ENCODE results near the gene BRME1.

Gene BRME1

DNA sequence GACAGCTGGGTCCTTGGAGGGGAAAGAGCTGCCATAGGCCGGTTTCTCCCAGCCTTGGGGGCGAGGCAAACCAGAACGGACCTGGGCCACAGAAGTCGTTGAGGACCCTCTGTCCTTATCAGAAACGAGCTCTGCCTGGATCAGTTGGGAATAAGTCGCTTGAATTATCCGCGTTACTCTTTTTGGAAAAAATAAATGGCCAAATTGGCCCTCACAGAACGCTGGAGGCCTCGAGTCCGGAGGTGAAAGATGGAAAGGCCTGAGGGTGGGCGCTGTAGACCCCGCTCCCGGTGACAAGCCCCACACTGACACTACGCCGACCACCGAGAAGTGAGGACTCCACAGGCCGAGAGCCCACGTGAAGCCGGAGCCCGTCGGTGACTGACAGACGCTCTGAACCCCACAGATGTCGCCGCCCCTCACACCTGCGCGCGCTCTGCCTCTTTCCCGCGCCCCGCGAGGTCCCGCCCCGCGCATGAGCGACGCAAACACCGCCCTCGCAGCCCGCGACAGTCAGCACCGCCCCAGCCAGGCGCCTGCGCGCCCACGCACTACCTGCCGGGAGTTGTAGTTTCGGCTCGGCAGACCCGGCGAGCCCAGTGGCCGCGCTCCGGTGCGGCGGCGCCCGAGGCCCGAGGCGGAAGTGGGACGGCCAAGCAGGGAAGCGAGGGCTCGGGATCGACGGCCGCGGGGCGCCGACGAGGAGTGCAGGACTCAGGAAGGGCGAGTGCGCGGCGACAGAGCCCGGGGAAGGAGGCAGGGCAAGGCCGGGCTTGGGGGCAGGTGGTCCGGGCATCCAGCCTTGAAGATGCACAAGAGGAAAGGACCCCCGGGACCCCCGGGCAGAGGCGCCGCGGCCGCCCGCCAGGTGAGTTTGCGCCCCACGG, at the start of gene BRME1, which contains the start of gene CC2D1A (continued):
- TF ChIP-seq, protein P1, sequence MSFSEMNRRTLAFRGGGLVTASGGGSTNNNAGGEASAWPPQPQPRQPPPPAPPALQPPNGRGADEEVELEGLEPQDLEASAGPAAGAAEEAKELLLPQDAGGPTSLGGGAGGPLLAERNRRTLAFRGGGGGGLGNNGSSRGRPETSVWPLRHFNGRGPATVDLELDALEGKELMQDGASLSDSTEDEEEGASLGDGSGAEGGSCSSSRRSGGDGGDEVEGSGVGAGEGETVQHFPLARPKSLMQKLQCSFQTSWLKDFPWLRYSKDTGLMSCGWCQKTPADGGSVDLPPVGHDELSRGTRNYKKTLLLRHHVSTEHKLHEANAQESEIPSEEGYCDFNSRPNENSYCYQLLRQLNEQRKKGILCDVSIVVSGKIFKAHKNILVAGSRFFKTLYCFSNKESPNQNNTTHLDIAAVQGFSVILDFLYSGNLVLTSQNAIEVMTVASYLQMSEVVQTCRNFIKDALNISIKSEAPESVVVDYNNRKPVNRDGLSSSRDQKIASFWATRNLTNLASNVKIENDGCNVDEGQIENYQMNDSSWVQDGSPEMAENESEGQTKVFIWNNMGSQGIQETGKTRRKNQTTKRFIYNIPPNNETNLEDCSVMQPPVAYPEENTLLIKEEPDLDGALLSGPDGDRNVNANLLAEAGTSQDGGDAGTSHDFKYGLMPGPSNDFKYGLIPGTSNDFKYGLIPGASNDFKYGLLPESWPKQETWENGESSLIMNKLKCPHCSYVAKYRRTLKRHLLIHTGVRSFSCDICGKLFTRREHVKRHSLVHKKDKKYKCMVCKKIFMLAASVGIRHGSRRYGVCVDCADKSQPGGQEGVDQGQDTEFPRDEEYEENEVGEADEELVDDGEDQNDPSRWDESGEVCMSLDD (tag by site-specific recombination; IDR thresholded peaks at IDR 0.05) = peak; percentile 93
- TF ChIP-seq, protein P2, sequence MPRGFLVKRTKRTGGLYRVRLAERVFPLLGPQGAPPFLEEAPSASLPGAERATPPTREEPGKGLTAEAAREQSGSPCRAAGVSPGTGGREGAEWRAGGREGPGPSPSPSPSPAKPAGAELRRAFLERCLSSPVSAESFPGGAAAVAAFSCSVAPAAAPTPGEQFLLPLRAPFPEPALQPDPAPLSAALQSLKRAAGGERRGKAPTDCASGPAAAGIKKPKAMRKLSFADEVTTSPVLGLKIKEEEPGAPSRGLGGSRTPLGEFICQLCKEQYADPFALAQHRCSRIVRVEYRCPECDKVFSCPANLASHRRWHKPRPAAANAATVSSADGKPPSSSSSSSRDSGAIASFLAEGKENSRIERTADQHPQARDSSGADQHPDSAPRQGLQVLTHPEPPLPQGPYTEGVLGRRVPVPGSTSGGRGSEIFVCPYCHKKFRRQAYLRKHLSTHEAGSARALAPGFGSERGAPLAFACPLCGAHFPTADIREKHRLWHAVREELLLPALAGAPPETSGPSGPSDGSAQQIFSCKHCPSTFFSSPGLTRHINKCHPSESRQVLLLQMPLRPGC (tag by site-specific recombination; IDR thresholded peaks at IDR 0.05) = peak; percentile 41; the same call in 1 of the 2 replicates
- TF ChIP-seq, protein P3, sequence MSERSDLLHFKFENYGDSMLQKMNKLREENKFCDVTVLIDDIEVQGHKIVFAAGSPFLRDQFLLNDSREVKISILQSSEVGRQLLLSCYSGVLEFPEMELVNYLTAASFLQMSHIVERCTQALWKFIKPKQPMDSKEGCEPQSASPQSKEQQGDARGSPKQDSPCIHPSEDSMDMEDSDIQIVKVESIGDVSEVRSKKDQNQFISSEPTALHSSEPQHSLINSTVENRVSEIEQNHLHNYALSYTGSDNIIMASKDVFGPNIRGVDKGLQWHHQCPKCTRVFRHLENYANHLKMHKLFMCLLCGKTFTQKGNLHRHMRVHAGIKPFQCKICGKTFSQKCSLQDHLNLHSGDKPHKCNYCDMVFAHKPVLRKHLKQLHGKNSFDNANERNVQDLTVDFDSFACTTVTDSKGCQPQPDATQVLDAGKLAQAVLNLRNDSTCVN (tag by site-specific recombination; optimal IDR thresholded peaks at IDR 0.05) = peak; percentile 99
- TF ChIP-seq ZNF544 (tag by site-specific recombination; IDR thresholded peaks at IDR 0.05) = no peak
- no peak for TF ChIP-seq RBAK (tag by site-specific recombination; IDR thresholded peaks at IDR 0.05)
- TF ChIP-seq, protein P4, sequence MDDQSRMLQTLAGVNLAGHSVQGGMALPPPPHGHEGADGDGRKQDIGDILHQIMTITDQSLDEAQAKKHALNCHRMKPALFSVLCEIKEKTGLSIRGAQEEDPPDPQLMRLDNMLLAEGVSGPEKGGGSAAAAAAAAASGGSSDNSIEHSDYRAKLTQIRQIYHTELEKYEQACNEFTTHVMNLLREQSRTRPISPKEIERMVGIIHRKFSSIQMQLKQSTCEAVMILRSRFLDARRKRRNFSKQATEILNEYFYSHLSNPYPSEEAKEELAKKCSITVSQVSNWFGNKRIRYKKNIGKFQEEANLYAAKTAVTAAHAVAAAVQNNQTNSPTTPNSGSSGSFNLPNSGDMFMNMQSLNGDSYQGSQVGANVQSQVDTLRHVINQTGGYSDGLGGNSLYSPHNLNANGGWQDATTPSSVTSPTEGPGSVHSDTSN (CRISPR knock-in tag; IDR thresholded peaks at IDR 0.05) = peak; percentile 90
- TF ChIP-seq ZEB2 (tag by site-specific recombination; IDR thresholded peaks at IDR 0.05) = peak; percentile 76
- no peak for TF ChIP-seq ZNF132 (tag by site-specific recombination; IDR thresholded peaks at IDR 0.05; ENCODE audit: borderline replicate concordance)
- no peak for TF ChIP-seq MEIS1 (CRISPR knock-in tag; IDR thresholded peaks at IDR 0.05; ENCODE audit: borderline replicate concordance)
- TF ChIP-seq SP7 (tag by site-specific recombination; IDR thresholded peaks at IDR 0.05) = peak; percentile 67; the same call in 1 of the 2 replicates
- TF ChIP-seq ZNF121 (tag by site-specific recombination; IDR thresholded peaks at IDR 0.05) = no peak
- TF ChIP-seq, protein P5, sequence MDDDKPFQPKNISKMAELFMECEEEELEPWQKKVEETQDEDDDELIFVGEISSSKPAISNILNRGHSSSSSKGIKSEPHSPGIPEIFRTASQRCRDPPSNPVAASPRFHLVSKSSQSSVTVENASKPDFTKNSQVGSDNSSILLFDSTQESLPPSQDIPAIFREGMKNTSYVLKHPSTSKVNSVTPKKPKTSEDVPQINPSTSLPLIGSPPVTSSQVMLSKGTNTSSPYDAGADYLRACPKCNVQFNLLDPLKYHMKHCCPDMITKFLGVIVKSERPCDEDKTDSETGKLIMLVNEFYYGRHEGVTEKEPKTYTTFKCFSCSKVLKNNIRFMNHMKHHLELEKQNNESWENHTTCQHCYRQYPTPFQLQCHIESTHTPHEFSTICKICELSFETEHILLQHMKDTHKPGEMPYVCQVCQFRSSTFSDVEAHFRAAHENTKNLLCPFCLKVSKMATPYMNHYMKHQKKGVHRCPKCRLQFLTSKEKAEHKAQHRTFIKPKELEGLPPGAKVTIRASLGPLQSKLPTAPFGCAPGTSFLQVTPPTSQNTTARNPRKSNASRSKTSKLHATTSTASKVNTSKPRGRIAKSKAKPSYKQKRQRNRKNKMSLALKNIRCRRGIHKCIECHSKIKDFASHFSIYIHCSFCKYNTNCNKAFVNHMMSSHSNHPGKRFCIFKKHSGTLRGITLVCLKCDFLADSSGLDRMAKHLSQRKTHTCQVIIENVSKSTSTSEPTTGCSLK (tag by site-specific recombination; IDR thresholded peaks at IDR 0.05) = no peak
- peak; percentile 81 for TF ChIP-seq ZBTB8A (tag by site-specific recombination; IDR thresholded peaks at IDR 0.05)
- peak; percentile 53; the same call in 1 of the 2 replicates for TF ChIP-seq IKZF3 (tag by site-specific recombination; IDR thresholded peaks at IDR 0.05)
- TF ChIP-seq ZBTB17 (tag by site-specific recombination; IDR thresholded peaks at IDR 0.05) = peak; percentile 93
- TF ChIP-seq, protein P6, sequence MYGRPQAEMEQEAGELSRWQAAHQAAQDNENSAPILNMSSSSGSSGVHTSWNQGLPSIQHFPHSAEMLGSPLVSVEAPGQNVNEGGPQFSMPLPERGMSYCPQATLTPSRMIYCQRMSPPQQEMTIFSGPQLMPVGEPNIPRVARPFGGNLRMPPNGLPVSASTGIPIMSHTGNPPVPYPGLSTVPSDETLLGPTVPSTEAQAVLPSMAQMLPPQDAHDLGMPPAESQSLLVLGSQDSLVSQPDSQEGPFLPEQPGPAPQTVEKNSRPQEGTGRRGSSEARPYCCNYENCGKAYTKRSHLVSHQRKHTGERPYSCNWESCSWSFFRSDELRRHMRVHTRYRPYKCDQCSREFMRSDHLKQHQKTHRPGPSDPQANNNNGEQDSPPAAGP (tag by site-specific recombination; IDR thresholded peaks at IDR 0.05) = peak; percentile 34; the same call in 1 of the 2 replicates
- peak; percentile 73 for TF ChIP-seq KLF16 (tag by site-specific recombination; IDR thresholded peaks at IDR 0.05)
- peak; percentile 93 for TF ChIP-seq SP2 (tag by site-specific recombination; IDR thresholded peaks at IDR 0.05)
- 0 out of 2 replicates have a peak, but pooled peaks have one; percentile 88 for TF ChIP-seq HOXC10 (CRISPR knock-in tag; IDR thresholded peaks at IDR 0.05)
- no peak for TF ChIP-seq ZNF473 (tag by site-specific recombination; IDR thresholded peaks at IDR 0.05)
- TF ChIP-seq ZNF777 (tag by site-specific recombination; IDR thresholded peaks at IDR 0.05; ENCODE audit: borderline replicate concordance) = peak; percentile 67; the same call in 1 of the 2 replicates
- peak; percentile 34; the same call in 1 of the 2 replicates for TF ChIP-seq YY1 (tag by site-specific recombination; IDR thresholded peaks at IDR 0.05)
- no peak for TF ChIP-seq ZNF654 (tag by site-specific recombination; IDR thresholded peaks at IDR 0.05; ENCODE audit: low read depth)
- TF ChIP-seq ZNF585B (tag by site-specific recombination; IDR thresholded peaks at IDR 0.05) = no peak
- peak; percentile 58; the same call in 1 of the 2 replicates for TF ChIP-seq ZSCAN30 (tag by site-specific recombination; IDR thresholded peaks at IDR 0.05)
- TF ChIP-seq ZNF394 (tag by site-specific recombination; IDR thresholded peaks at IDR 0.05; ENCODE audit: borderline replicate concordance) = 0 out of 2 replicates have a peak, but pooled peaks have one; percentile 5
- TF ChIP-seq EGR2 (tag by site-specific recombination; IDR thresholded peaks at IDR 0.05; ENCODE audit: low read depth) = peak; percentile 77
- TF ChIP-seq WT1 (tag by site-specific recombination; IDR thresholded peaks at IDR 0.05) = peak; percentile 49; the same call in 1 of the 2 replicates

Data from HEK293 (cell line).